ENCODE data around the gene RGS9BP.
"Not testable (repeated sequence)": the region's sequence is repeated elsewhere in the genome, so short reads cannot be mapped to it uniquely, and the experiment has no call there.

RGS9BP gene

DNA sequence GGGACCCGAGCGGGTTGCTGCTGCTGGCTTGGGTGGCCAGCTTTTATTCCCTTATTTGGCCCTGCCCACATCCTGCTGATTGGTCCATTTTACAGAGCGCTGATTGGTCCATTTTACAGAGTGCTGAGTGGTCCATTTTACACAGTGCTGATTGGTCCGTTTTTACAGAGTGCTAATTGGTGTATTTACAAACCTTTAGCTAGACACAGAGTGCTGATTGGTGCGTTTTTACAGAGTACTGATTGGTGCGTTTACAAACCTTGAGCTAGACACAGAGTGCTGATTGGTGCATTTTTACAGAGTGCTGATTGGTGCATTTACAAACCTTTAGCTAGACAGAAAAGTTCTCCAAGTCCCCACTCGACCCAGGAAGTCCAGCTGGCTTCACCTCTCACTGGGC is 24.5 kb downstream of the RGS9BP start:
- DNase-seq, result not testable (repeated sequence)

DNA sequence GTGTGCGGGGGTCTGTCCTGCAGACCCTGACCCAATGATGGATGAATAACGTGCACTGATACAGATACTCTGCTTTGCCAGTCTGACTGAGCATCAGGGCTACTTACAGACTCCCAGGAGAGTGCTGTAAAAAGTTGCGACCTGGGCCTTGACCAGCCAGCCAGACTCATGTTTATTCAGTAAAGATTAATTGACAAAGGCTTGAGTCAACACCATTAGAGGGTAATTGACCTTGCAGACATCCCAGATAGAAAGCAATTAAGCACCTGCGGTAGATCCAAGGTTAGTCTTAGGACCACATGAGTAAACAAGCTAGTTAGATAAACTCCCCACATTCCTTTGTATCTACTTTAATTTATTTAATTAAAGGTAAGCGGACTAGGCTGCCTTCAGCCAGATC is 26.4 kb downstream of the RGS9BP start:
- no peak for DNase-seq

DNA sequence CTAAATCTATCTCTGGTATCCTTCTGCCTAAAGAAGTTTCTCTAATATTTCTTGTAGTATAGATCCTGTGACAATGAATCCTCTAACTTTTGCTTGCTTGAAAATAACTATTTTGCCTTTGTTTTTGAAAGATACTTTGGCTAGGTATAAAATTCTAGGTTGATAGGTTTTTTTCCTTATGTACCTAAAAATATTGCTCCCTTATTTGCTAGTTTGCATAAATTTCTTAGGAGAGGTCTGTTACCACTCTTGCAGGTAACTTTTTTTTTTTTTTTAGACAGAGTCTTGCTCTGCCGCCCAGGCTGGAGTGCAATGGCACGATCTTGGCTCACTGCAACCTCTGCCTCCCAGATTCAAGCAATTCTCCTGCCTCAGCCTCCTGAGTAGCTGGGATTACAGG is 28.4 kb downstream of the RGS9BP start:
- not testable (repeated sequence) for DNase-seq

DNA sequence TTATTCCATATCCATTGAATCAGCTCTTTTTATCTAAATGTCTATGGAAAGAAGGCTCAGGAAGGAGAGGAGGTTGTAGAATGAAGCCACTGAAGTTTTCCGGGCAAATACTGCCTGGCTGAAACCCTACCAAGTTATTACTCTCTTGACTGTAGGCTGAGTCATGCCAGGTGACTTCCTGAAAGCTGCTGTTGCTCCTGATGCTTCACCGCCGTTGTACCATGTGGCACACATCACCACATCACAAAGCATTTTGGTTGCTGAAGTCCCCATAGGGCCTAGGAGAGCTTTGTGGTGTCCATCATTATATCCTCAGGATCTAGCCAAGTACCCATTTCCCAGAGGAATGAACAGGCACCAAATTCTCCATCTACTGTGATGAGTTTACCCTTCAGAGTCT is 32.8 kb downstream of the RGS9BP start:
- DNase-seq, result no peak

DNA sequence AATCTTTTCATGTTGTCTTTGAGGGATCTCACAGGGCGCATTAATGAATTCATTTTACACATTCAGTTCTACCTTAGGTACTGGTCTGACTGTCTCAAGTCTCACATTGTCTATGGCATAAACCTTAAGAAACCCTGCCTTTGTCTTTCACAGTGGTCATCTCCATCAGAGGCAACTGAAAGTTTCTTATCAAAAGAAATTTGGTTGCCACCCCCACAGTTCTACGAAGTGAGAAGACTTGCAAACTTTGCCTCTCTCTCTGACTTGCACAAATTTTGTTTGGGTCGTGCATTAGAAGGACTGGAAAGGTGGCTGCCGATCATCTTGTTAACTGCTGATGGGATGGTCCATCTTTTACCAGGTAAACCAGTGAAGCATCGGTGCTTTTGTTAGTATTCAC is 33.4 kb downstream of the RGS9BP start:
- DNase-seq, result no peak

DNA sequence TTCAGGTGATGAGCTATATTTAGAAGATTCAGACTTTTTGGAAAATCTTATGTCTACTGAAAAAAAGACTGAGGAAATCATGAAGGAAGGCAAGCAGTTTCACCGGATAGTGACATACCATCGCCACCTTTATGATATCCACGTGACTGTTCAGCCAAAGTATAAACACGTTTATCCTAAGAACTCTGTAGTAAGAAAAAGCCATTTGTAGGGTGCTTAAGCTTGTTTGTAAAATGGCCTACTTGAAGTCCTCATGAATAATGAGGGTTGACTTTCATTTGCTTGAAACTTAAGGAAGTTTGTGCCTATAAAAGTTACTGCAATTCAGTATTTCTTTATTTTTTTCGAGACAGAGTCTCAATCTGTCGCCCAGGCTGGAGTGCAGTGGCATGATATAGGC is 36.1 kb downstream of the RGS9BP start:
- no peak for DNase-seq

DNA sequence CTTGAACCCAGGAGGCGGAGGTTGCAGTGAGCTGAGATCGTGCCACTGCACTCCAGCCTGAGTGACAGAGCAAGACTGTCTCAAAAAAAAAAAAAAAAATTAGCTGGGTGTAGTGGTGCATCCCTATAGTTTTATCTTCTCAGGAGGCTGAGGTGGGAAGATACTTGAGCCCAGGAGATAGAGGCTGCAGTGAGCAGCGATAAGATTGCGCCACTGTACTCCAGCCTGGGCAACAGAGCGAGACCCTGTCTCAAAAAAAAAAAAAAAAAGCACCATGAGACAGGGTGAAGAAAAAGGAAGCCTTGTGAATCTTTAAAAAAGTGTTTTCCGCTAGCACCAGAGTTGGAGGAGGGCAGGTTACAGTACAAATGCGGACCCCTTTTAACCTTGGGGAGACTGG is 40.6 kb downstream of the RGS9BP start:
- DNase-seq, result not testable (repeated sequence)

DNA sequence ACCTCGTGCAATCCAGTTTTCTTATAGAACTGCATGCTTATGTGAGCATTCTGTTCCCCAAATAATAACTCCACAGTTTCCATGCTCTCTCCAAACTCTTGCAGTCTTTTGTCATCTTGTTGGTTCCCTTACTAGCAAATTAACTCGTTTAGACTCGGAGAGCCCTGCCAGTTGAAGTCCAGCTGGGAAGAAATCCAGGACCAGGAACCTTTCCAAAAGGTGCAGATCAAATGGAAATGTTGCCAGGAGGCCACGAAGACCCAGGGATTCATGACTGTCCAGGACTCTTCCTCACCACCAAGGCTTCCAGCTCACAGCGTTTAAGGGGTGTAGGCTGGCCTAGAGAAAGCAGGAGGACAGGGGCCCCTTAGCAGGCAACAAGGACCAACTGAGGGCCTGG is 41.8 kb downstream of the RGS9BP start:
- no peak for DNase-seq

DNA sequence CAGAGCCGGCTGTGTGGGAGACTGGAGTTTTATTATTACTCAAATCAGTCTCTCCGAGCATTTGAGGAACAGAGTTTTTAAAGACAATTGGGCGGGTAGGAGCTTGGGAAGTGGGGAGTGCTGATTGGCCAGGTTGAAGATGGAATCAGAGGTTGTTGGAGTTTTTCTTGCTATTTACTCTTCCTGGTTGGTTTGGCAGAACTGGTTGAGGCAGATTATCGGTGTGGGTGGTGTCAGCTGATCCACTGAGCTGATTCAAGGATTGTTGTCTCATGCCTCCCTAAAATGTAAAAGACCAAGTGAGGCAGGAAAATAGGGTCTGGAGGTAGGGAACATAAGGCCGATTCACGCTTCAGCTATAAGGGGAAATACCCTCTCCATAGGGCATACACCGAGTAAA is 42.6 kb downstream of the RGS9BP start:
- no peak for DNase-seq

DNA sequence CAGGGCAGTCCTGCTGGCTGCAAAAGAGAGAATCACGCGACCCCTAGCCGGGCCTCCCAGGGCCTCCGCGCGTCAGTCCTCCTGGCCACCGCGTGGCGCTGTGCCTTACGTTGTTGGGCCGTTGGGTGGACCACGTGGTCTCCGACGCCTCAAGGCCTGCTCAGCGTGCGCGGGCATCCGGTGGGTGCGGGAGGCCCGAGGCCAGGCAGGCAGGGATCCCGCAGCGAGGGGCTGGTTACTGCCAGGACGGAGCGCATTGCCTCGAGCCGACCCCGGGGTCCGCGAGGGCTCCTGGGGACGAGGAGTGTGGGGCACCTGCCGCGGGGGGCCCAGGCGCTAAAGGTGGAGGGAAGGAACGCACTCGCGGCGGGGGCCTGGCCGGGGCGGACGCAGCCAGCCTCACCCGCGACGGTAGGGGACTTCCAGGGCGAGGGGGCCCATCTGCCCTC is 44.0 kb downstream of the RGS9BP start, which contains the start of gene TDRD12:
TDRD12 (plus strand) TSS at position 157 of the 449 bp plus-strand sequence. CDS start 306 bp downstream, outside the sequence.
- no peak for DNase-seq

DNA sequence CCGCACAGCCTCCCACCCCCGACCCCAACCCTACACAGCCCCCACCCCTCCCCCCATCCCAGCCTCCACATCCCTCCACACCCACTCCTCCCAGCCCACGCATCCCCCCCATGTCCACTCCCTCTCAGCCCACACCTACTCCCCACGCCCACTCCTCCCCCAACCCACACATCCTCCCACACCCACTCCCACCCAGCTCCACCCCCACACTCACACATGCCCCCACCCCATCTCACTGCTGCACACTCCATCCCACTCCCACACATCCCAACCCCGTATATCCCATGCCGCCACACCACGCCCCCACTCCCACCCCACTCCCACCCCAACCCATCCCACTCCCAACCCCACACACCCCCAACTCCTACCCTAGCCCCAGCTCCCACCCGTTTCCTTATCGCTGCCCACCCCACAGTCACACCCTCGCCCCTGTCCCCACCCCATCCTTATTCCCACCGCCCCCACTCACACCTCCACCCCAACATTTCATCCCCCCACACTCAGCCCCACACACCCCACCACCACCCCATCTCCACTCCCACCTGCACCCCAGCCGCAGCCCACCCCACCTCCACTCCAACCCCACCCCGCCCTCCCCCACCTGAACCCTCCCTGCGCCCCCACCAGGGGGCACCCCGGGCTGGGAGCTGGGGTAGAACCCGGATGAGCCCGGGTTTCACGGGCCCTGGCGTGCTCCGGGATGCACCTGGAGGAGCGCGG is 44.7 kb downstream of the RGS9BP start:
- no peak for DNase-seq

DNA sequence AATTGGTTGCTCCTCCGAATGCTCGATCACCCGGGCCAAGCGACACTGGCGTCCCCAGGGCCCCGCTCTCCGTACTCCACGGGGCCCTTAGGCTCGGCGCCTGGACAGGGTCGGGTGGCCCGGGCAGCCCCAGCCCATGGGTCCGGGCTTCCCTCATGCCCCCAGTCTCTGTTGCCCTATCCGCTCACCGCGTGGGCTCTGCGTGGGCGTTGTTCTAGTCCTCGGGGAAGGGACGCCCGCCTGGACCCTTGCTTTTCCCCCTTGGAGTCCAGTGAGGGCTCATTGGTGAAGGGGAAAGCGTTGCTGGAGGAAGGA is 45.2 kb downstream of the RGS9BP start:
- no peak for DNase-seq

Measured in stimulated activated naive CD4-positive, alpha-beta T cell treated with Interleukin-2 at 50 U/mL for 16 hours (primary cell).